HG02610 (cell line): ENCODE data around the gene SLC4A1AP.

ENCODE experiments used
- ATAC-seq: cut with Tn5 transposase; IDR thresholded peaks from one replicate; pipeline ENCODE4 v1.9.1; 2021; ENCODE audit warnings: mild to moderate bottlenecking, moderate library complexity; ENCODE audit not compliant: unreplicated experiment

The SLC4A1AP gene

DNA sequence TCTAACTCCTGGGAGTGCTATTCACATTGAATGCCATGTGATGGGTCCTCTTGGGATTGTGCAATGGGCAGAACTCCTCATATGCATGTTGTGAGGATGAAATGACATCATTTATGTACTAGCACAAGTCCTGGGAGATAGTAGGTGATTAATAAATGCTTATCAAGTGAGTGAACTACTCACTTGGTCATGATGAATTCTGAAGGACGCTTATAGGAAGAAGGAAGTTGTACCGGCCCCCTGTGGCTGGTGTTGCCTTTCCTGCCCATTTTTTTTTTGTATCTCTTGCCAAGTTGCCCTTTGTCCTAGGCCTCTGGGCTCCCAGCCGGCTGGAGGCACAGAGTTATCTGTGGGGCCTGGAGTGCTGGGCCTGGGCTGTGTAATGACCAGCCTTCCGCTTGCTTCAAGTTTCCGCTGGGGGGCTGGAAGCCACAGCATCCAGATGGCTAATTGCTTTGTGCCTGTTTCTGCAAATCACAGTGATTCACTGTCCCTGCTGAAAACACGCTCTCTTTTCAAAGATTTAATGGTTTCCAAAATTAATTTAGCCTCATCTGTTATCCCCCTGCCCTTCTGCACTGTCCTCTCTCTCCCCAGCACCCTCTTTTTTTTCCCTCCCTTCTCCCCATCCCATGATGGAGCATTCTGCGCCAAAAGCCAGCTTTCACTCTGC, 74.1 kb downstream of the SLC4A1AP start:
- no peak for ATAC-seq

GRCh38 chr2:27738349-27739057, 74.8 kb downstream of the SLC4A1AP start:
- ATAC-seq, result no peak

- no peak for ATAC-seq
These were observed 75.3 kb downstream of the SLC4A1AP start for GRCh38 chr2:27739058-27739373.

DNA sequence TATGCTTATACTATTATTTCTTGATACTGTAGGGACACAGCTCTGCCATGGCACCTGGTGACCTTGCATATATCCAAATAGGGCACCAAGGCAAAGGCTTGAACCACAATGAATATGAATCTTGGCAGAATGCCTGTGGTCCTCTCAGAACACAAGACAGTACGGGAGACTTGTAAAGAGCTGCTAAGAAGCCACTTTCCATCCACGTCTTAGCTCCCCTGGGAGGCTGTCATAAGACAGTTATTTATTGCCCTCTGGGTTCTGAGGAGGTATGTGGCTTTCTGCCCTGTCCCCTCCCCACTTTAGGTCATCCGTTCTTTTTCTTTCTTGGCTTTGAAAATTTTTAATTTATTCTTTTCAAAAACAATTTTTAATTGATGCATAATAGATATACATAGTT, 78.0 kb downstream of the SLC4A1AP start:
- ATAC-seq, result no peak

DNA sequence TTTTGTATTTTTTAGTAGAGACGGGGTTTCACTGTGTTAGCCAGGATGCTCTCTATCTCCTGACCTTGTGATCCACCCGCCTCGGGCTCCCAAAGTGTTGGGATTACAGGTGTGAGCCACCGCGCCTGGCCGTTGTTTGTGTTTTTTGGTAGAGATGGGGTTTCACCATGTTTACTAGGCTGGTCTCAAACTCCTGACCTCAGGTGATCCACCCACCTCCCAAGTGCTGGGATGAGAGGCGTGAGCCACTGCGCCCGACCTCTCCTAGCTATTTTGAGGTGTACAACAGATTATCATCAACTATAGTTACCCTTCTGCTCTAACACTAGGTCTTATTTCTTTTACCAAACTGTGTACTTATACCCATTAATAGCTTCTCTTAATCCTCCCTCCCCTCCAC, 78.9 kb downstream of the SLC4A1AP start:
- no peak for ATAC-seq
